HL-60/S4 treated with phorbol 12-myristate 13-acetate at 8.2 ng/mL for 4 days and 3 days (cell line): ENCODE measurements around the gene TXNRD1.

ENCODE experiments used
- in situ Hi-C: fragments of 300-500 bp; cut with MboI; formaldehyde crosslinking; loops from 2 replicates; pipeline ENCODE4 v1.15.0; 2022; ENCODE audit warnings: low sequenced_read_pairs

TXNRD1 gene

DNA sequence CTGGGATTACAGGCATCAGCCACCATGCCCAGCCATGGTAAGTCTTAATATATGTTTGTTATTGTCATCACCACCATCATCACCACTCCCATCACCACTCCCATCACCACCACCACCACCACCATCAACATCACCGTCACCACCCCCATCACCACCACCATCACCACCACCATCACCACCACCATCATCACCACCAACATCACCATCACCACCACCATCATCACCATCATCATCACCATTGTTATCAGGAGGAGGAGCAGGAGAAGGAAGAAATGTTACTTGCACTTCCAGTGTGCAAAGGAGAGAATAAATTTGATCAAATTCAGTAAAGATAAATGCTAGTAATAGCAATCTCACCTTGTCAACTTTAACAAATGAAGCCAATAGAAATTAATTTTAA, 169.9 kb downstream of the TXNRD1 start:
- in situ Hi-C loops: loop anchor here (25.0 kb wide), 1 partner anchor 677 kb away; no protein-coding TSS in a partner anchor

DNA sequence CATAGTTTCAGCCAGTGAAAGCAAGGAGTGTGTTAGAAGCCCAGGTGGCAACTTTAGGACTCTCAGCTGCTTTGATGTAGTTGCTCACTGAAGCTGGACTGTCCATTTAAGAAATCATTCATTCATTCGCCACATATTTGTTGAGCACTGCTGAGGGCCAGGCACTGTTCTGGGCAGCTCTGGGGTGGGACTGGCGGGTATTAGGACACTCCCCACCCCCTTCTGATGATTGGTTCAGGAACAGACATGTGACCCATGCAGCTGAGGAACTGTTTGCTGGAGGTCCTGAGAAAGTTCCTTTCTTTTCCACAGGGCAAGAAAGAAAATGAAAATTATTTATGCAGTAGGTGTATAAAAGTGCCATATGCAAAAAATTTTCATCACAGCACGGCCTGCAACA, 170.9 kb downstream of the TXNRD1 start:
- in situ Hi-C loops: loop anchor here (25.0 kb wide), 1 partner anchor 676 kb away; no protein-coding TSS in a partner anchor

DNA sequence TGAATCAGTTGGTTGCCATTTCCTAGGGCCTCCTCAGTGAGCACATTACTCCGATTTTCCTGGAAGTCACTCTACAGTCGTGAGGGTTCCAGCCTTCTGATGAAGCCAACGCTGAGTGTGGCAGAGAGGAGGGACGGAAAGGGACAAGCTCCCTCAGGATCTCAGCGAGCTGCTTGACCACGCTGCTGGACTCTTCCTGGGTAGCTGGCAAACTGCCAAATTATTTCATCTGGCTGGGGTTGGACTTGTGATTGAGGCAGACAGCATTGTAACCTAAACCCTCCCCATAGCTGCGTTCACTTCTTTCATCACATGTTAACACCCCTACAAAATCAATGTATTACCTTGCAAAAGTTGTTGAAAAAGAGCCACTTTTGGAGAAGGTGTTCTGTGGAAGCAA, 171.6 kb downstream of the TXNRD1 start:
- in situ Hi-C loops: loop anchor here (25.0 kb wide), 1 partner anchor 675 kb away; no protein-coding TSS in a partner anchor

DNA sequence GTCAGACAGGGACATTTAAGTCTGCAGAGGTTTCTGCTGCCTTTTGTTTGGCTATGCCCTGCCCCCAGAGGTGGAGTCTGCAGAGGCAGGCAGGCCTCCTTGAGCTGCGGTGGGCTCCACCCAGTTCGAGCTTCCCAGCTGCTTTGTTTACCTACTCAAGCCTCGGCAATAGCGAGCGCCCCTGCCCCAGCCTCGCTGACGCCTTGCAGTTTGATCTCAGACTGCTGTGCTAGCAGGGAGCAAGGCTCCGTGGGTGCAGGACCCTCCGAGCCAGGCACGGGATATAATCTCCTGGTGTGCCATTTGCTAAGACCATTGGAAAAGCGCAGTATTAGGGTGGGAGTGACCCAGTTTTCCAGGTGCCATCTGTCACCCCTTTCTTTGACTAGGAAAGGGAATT, 178.5 kb downstream of the TXNRD1 start:
- in situ Hi-C loops: loop anchor here (25.0 kb wide), 1 partner anchor 668 kb away; no protein-coding TSS in a partner anchor
